H9 (cell line): ENCODE measurements around the gene ST14. TPM values are rescaled to one million over a fixed set of nuclear protein-coding genes. Genes with fewer than 3 reads are reported as not detected.

ENCODE experiments used
- DNase-seq: peaks from one replicate; pipeline ENCODE4 v3.0.0-alpha.2; 2017
- H2AFZ ChIP-seq: one replicate; pipeline ENCODE4 v1.6.1; 2013; ENCODE audit warnings: mild to moderate bottlenecking, low read length, control low read depth, moderate library complexity
- H2AK5ac ChIP-seq: 2 replicates; pipeline ENCODE4 v1.6.1; 2013; ENCODE audit warnings: low read length, control low read depth, mixed read lengths; ENCODE audit not compliant: insufficient read length
- H2BK120ac ChIP-seq: one replicate; pipeline ENCODE4 v1.6.1; 2013; ENCODE audit warnings: low read depth, mild to moderate bottlenecking, low read length, control low read depth, inconsistent platforms; ENCODE audit not compliant: poor library complexity, severe bottlenecking
- H2BK12ac ChIP-seq: 2 replicates; pipeline ENCODE4 v1.6.1; 2013; ENCODE audit warnings: low read length, control low read depth, mixed read lengths, low read depth; ENCODE audit not compliant: insufficient read length
- H2BK15ac ChIP-seq: 2 replicates; pipeline ENCODE4 v1.6.1; 2013; ENCODE audit warnings: low read depth, low read length, control low read depth
- H2BK20ac ChIP-seq: one replicate; pipeline ENCODE4 v1.6.1; 2013; ENCODE audit warnings: low read depth, mild to moderate bottlenecking, low read length, control low read depth, inconsistent platforms; ENCODE audit not compliant: poor library complexity, severe bottlenecking
- H2BK5ac ChIP-seq: 2 replicates; pipeline ENCODE4 v1.6.1; 2013; ENCODE audit warnings: low read length, control low read depth, mixed read lengths; ENCODE audit not compliant: insufficient read length
- H3K14ac ChIP-seq: 2 replicates; pipeline ENCODE4 v1.6.1; 2013; ENCODE audit warnings: low read length, control low read depth; ENCODE audit not compliant: insufficient read depth
- H3K18ac ChIP-seq: 2 replicates; pipeline ENCODE4 v1.6.1; 2013; ENCODE audit warnings: low read depth, mild to moderate bottlenecking, mixed read lengths, low read length, control low read depth; ENCODE audit not compliant: insufficient read length
- H3K23ac ChIP-seq: 2 replicates; pipeline ENCODE4 v1.6.1; 2013; ENCODE audit warnings: low read length, control low read depth, mixed read lengths, low read depth; ENCODE audit not compliant: insufficient read length
- H3K23me2 ChIP-seq: 2 replicates; pipeline ENCODE4 v1.6.1; 2013; ENCODE audit warnings: low read depth, mild to moderate bottlenecking, mixed read lengths, low read length, control low read depth; ENCODE audit not compliant: insufficient read length, poor library complexity, severe bottlenecking
- H3K27ac ChIP-seq: 2 replicates; pipeline ENCODE4 v1.5.1; 2013; ENCODE audit warnings: low read length, control low read depth, mixed read lengths, low read depth; ENCODE audit not compliant: insufficient read length
- H3K27me3 ChIP-seq: 2 replicates; pipeline ENCODE4 v1.6.1; 2013; ENCODE audit warnings: low read length, control low read depth, inconsistent platforms; ENCODE audit not compliant: insufficient read depth
- H3K4ac ChIP-seq: 2 replicates; pipeline ENCODE4 v1.6.1; 2013; ENCODE audit warnings: low read depth, mild to moderate bottlenecking, control low read depth, inconsistent platforms, low read length, moderate library complexity
- H3K4me1 ChIP-seq: 2 replicates; pipeline ENCODE4 v1.6.1; 2013; ENCODE audit warnings: low read length, control low read depth, inconsistent platforms; ENCODE audit not compliant: insufficient read depth
- H3K4me2 ChIP-seq: 2 replicates; pipeline ENCODE4 v1.6.1; 2013; ENCODE audit warnings: low read length, control low read depth, mixed read lengths; ENCODE audit not compliant: insufficient read length, insufficient read depth
- H3K56ac ChIP-seq: 2 replicates; pipeline ENCODE4 v1.6.1; 2013; ENCODE audit warnings: low read depth, mild to moderate bottlenecking, mixed read lengths, low read length, control low read depth; ENCODE audit not compliant: insufficient read length
- H3K79me1 ChIP-seq: 2 replicates; pipeline ENCODE4 v1.6.1; 2013; ENCODE audit warnings: low read depth, mild to moderate bottlenecking, moderate library complexity, low read length, control low read depth, inconsistent platforms; ENCODE audit not compliant: insufficient read depth, poor library complexity, severe bottlenecking
- H3K79me2 ChIP-seq: 2 replicates; pipeline ENCODE4 v1.6.1; 2013; ENCODE audit warnings: low read length, control low read depth, inconsistent platforms; ENCODE audit not compliant: insufficient read depth
- H3K9ac ChIP-seq: 2 replicates; pipeline ENCODE4 v1.6.1; 2013; ENCODE audit warnings: low read length, control low read depth, mixed read lengths; ENCODE audit not compliant: insufficient read length; ENCODE audit errors: extremely low read depth
- H3K9me3 ChIP-seq: one replicate; pipeline ENCODE4 v1.6.1; 2013; ENCODE audit warnings: low read depth, low read length, inconsistent platforms; ENCODE audit not compliant: control insufficient read depth
- H3T11ph ChIP-seq: one replicate; pipeline ENCODE4 v1.6.1; 2013; ENCODE audit warnings: mild to moderate bottlenecking, low read length, control low read depth, inconsistent platforms
- H4K20me1 ChIP-seq: one replicate; pipeline ENCODE4 v1.6.1; 2013; ENCODE audit not compliant: control insufficient read depth, insufficient read length, insufficient read depth
- H4K5ac ChIP-seq: 2 replicates; pipeline ENCODE4 v1.6.1; 2013; ENCODE audit warnings: low read depth, mild to moderate bottlenecking, mixed read lengths, low read length, control low read depth; ENCODE audit not compliant: insufficient read length
- H4K8ac ChIP-seq: replicated peaks from 2 replicates; pipeline ENCODE4 v1.6.1; 2013; ENCODE audit warnings: low read length, control low read depth, mixed read lengths, low read depth; ENCODE audit not compliant: insufficient read length
- H4K91ac ChIP-seq: 2 replicates; pipeline ENCODE4 v1.6.1; 2013; ENCODE audit warnings: low read depth, mild to moderate bottlenecking, moderate library complexity, mixed read lengths, low read length, control low read depth; ENCODE audit not compliant: insufficient read length
- H3K27ac Mint-ChIP-seq, 3 experiments: 2 replicates in 2 of 3; 3 replicates in 1 of 3; pipeline ENCODE4 v1.8.0; 2020 to 2021; ENCODE audit warnings: mixed read lengths in 3 of 3, mild to moderate bottlenecking in 1 of 3, moderate library complexity in 1 of 3
- H3K27me3 Mint-ChIP-seq: 2 replicates; pipeline ENCODE4 v1.8.0; 2021; ENCODE audit warnings: low read depth, mild to moderate bottlenecking, moderate library complexity, mixed read lengths
- H3K36me3 Mint-ChIP-seq, 3 experiments: 2 replicates in 2 of 3; 3 replicates in 1 of 3; pipeline ENCODE4 v1.8.0; 2020 to 2021; ENCODE audit warnings: low read depth in 3 of 3, mixed read lengths in 3 of 3; ENCODE audit not compliant: insufficient read depth in 1 of 3
- H3K4me1 Mint-ChIP-seq, 2 experiments: 2 replicates each; pipeline ENCODE4 v1.8.0; 2020; ENCODE audit warnings: mixed read lengths in 2 of 2
- H3K4me3 Mint-ChIP-seq, 2 experiments: 2 replicates in 1 of 2; 3 replicates in 1 of 2; pipeline ENCODE4 v1.8.0; 2020 to 2021; ENCODE audit warnings: mild to moderate bottlenecking in 2 of 2, mixed read lengths in 2 of 2, moderate library complexity in 1 of 2
- H3K9me3 Mint-ChIP-seq, 2 experiments: 2 replicates in 1 of 2; 3 replicates in 1 of 2; pipeline ENCODE4 v1.8.0; 2020; ENCODE audit warnings: mild to moderate bottlenecking in 2 of 2, mixed read lengths in 2 of 2, moderate library complexity in 1 of 2
- WGBS: extraction: QIAGEN DNeasy Blood & Tissue Kit; methylation state at CpG from one replicate; pipeline ENCODE4 v1.1.7; 2013; ENCODE audit warnings: missing lambda C conversion rate, low lambda C conversion rate, mixed read lengths; ENCODE audit not compliant: insufficient read length; ENCODE audit errors: extremely low coverage; 5-methylcytosine and 5-hydroxymethylcytosine counted together
- total RNA-seq: library from RNA; stranded (reverse); gene quantifications from 2 replicates; pipeline ENCODE4 v1.2.1, GENCODE V29; 2021
- TF ChIP-seq, protein P1 (sequence below): fragments of 200-600 bp; sonication (generic); conservative IDR thresholded peaks from 3 replicates; pipeline ENCODE4 v1.8.0; 2021; ENCODE audit warnings: antibody characterized with exemption, mild to moderate bottlenecking

Gene ST14
- total RNA-seq, 1 experiment from 2014 or later: 22.4 TPM

DNA sequence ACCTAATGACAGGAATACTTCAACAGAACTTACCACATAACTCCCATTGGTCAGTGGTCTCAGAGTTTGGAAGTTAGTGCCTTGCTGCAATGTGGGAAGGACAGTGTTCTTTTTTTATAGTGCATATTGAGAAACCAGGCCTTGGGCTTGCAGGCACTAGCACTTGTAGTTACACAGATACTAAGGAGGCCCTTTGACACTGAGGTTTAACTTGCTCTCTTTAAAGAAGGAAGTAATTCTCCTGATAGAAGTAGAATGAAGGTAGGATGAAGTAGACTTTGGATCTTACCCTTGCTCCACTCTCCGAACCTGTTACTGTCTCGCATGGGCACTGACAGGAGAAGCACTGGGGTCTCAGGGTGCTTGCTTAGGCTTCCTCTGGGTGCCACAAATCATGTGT lies 31.0 kb upstream of the ST14 start:
- H3K18ac ChIP-seq: no peak overlapping the region
- Mint-ChIP-seq H3K9me3 (peaks cover 15 to 17% of the 10 kb centered on the region in 2 experiments), H3K4me3 (no peak overlapping the region), H3K36me3 (peaks cover 80 to 89% (median 89%) of the 10 kb centered on the region in 3 experiments), H3K4me1 (no peaks in the 10 kb centered on the region), H3K27ac (no peak overlapping the region), H3K27me3 (no peaks in the 10 kb centered on the region)
- no peaks in the 10 kb centered on the region for H3K4me1 ChIP-seq
- no peak overlapping the region for H2BK20ac ChIP-seq
- H3K23me2 ChIP-seq: no peaks in the 10 kb centered on the region
- no peak overlapping the region for H2BK120ac ChIP-seq
- WGBS: no CpG with 5 or more reads among the region's 2 CpGs
- H4K8ac ChIP-seq: no peak overlapping the region
- H3K9ac ChIP-seq: no peak overlapping the region
- H3K27ac ChIP-seq: no peak overlapping the region
- H3K23ac ChIP-seq: no peak overlapping the region
- no peak overlapping the region for H4K91ac ChIP-seq
- DNase-seq: no peak
- H3K79me2 ChIP-seq: no peaks in the 10 kb centered on the region
- H3K56ac ChIP-seq: no peak overlapping the region
- H3K14ac ChIP-seq: no peak overlapping the region
- no peak overlapping the region for H3K4ac ChIP-seq
- no peaks in the 10 kb centered on the region for H4K20me1 ChIP-seq
- H2BK5ac ChIP-seq: no peak overlapping the region
- H2BK15ac ChIP-seq: no peak overlapping the region
- no peak overlapping the region for H2BK12ac ChIP-seq
- peaks cover 6% of the 10 kb centered on the region for H3K9me3 ChIP-seq
- H3T11ph ChIP-seq: no peak overlapping the region
- TF ChIP-seq, protein P1, sequence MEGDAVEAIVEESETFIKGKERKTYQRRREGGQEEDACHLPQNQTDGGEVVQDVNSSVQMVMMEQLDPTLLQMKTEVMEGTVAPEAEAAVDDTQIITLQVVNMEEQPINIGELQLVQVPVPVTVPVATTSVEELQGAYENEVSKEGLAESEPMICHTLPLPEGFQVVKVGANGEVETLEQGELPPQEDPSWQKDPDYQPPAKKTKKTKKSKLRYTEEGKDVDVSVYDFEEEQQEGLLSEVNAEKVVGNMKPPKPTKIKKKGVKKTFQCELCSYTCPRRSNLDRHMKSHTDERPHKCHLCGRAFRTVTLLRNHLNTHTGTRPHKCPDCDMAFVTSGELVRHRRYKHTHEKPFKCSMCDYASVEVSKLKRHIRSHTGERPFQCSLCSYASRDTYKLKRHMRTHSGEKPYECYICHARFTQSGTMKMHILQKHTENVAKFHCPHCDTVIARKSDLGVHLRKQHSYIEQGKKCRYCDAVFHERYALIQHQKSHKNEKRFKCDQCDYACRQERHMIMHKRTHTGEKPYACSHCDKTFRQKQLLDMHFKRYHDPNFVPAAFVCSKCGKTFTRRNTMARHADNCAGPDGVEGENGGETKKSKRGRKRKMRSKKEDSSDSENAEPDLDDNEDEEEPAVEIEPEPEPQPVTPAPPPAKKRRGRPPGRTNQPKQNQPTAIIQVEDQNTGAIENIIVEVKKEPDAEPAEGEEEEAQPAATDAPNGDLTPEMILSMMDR: no peak
- H2AFZ ChIP-seq: no peak overlapping the region
- no peaks in the 10 kb centered on the region for H3K27me3 ChIP-seq
- H3K79me1 ChIP-seq: peaks cover 2% of the 10 kb centered on the region
- no peak overlapping the region for H3K4me2 ChIP-seq
- H2AK5ac ChIP-seq: no peak overlapping the region
- H4K5ac ChIP-seq: no peak overlapping the region
